Heart left ventricle (tissue), 16 donors: ENCODE results near the gene VWA3B. TPM values are rescaled to one million over a fixed set of nuclear protein-coding genes. Genes with fewer than 3 reads are reported as not detected.
A peak's percentile ranks its signal among the peaks of the same experiment; 100 is the strongest.

Experiments used
- ATAC-seq, 4 donors: fragments of 200-7000 bp; cut with Tn5 transposase; one replicate each; pipeline ENCODE4 v1.9.1; 2020 to 2022; ENCODE audit warnings: moderate library complexity in 4 of 4, mild to moderate bottlenecking in 3 of 4, moderate number of reproducible peaks in 1 of 4
- DNase-seq, 5 donors: peaks; one replicate each; pipeline ENCODE4 v3.0.0-alpha.2; 2020
- H3K27ac ChIP-seq, 12 donors: fragments of 200-600 bp; sonication (generic) in 4 of 12; one replicate each; pipeline versions ENCODE4 v1.5.0 to v1.8.0; 2016 to 2022; ENCODE audit warnings: mild to moderate bottlenecking in 2 of 12
- H3K27me3 ChIP-seq, 9 donors: fragments of 200-600 bp; sonication (generic) in 2 of 9; one replicate each; pipeline versions ENCODE4 v1.5.1 to v1.8.0; 2016 to 2022; ENCODE audit warnings: mild to moderate bottlenecking in 3 of 9
- H3K36me3 ChIP-seq, 9 donors: fragments of 200-600 bp; sonication (generic) in 2 of 9; one replicate each; pipeline versions ENCODE4 v1.5.0 to v1.8.0; 2018 to 2022; ENCODE audit warnings: mild to moderate bottlenecking in 2 of 9
- H3K4me1 ChIP-seq, 12 donors: fragments of 200-600 bp; sonication (generic) in 4 of 12; one replicate each; pipeline versions ENCODE4 v1.5.0 to v1.8.0; 2016 to 2022; ENCODE audit warnings: mild to moderate bottlenecking in 3 of 12
- H3K4me3 ChIP-seq, 12 donors: fragments of 200-600 bp; sonication (generic) in 4 of 12; one replicate each; pipeline versions ENCODE4 v1.5.0 to v1.8.0; 2017 to 2022; ENCODE audit warnings: mild to moderate bottlenecking in 9 of 12, moderate library complexity in 4 of 12
- H3K9me3 ChIP-seq, 12 donors: fragments of 200-600 bp; sonication (generic) in 4 of 12; one replicate each; pipeline versions ENCODE4 v1.5.0 to v1.8.0; 2016 to 2022; ENCODE audit warnings: mild to moderate bottlenecking in 1 of 12
- POLR2A ChIP-seq, 2 donors: fragments of 450-650 bp; IDR thresholded peaks; one replicate each; pipeline ENCODE4 v1.6.1; 2017; ENCODE audit warnings: antibody characterized with exemption in 2 of 2, mild to moderate bottlenecking in 2 of 2, moderate library complexity in 2 of 2
- WGBS, 4 donors: extraction: QIAGEN DNeasy Blood & Tissue Kit in 2 of 4; methylation state at CpG; one replicate each; pipeline versions ENCODE4 v1.1.5 to v1.1.7; 2013 to 2018; 5-methylcytosine and 5-hydroxymethylcytosine counted together
- intact Hi-C, 10 donors: fragments of 100-400 bp; cut with DNase I; formaldehyde crosslinking; loops; one replicate each; pipeline versions ENCODE4 v1.11.1 to v1.14.2; 2022
- polyA plus RNA-seq, 2 donors: library from polyadenylated mRNA; stranded (reverse); fragments of 200-250 nt; gene quantifications; one replicate each; pipeline ENCODE4 v1.2.3, GENCODE V29; 2013
- total RNA-seq, 9 donors: library from RNA; depleted of rRNA in 2 of 9; stranded (reverse); fragments of >200 nt in 2 of 9; fragmentation: NEBNext Ultra II Directional in 3 of 9; extraction: Animal tissue kit (Norgen Biotek cat#: 25700) in 3 of 9; gene quantifications; one replicate each; pipeline versions ENCODE4 v1.1.0 to v1.2.4, GENCODE V29; 2016 to 2023
- TF ChIP-seq, protein P1 (sequence below), 12 donors: fragments of 200-600 bp; sonication (generic) in 4 of 12; IDR thresholded peaks; one replicate each; pipeline versions ENCODE4 v1.5.0 to v1.8.0; 2018 to 2022; ENCODE audit warnings: antibody characterized with exemption in 12 of 12, mild to moderate bottlenecking in 5 of 12
- donor health status: ischemic (EF 13 %, LVEDD 7.1; RV severe dilation, severe dysfunction).
- donor health status: healthy with polysubstance abuse.
- donor health status: DM: no; HTN: yes; CAD: no.
- donor health status: DM: no; HTN: no; CAD: no.
- donor health status: ischemic (EF 25% LVEDD 6.9; RV normal size, moderate dysfunction).
- donor health status: ischemic (EF 25% LVEDD 5.7; RV mildly dilated, moderate dysfunction).
- donor health status: healthy.
- donor health status: DM: yes; HTN: yes; CAD: no.
- donor health status: ischemic (EF 35%, LVEDD 5.7; RV mildly dilated, moderate dysfunction).
- donor health status: nonischemic (EF 11% LVEDD 7.7; RV severe dilation, severe dysfunction).
- donor health status: DM: yes; HTN: yes; CAD: no.
- donor health status: PGD.
- donor health status: ischemic (EF 29% LVEDD 5.4; RV normal size, mild dysfunction).
- donor health status: nonischemic (EF 23%, LVEDD 6.1; RV moderate dilation, normal function).

Gene VWA3B
- total and polyA plus RNA-seq, 11 donors = 0.11 to 0.61 (median 0.24) TPM; not detected in 1

DNA sequence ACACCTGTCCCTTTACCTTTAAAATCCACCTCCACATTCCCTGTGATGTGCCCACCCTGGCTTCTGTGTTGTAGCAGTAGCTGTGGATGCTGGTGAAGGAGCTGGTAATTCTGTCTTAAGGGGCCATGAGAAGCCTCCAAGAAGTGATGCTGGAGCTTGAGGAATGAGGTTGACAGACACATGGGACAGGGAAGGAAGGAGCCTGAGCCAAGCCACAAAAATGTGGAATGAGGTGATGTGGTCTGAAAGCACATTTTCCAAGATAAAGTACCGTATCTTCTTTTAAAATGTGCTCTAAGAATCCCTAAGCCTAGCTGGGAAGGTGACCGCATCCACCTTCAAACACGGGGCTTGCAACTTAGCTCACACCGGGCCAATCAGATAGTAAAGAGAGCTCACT is 31.2 kb downstream of the VWA3B start:
- no peak for ATAC-seq
- Histone ChIP-seq H3K27me3 (peaks cover 0 to 3% (median 0%) of the 10 kb centered on the region in 9 donors), H3K4me1 (peaks cover 0 to 7% (median 0%) of the 10 kb centered on the region in 12 donors), H3K4me3 (no peak overlapping the region), H3K9me3 (peaks cover 0 to 7% (median 0%) of the 10 kb centered on the region in 12 donors), H3K36me3 (no peaks in the 10 kb centered on the region), H3K27ac (no peak overlapping the region)
- DNase-seq = no peak
- intact Hi-C loops = no loop called here
- TF ChIP-seq POLR2A (IDR thresholded peaks at IDR 0.05) = no peak
- TF ChIP-seq, protein P1, sequence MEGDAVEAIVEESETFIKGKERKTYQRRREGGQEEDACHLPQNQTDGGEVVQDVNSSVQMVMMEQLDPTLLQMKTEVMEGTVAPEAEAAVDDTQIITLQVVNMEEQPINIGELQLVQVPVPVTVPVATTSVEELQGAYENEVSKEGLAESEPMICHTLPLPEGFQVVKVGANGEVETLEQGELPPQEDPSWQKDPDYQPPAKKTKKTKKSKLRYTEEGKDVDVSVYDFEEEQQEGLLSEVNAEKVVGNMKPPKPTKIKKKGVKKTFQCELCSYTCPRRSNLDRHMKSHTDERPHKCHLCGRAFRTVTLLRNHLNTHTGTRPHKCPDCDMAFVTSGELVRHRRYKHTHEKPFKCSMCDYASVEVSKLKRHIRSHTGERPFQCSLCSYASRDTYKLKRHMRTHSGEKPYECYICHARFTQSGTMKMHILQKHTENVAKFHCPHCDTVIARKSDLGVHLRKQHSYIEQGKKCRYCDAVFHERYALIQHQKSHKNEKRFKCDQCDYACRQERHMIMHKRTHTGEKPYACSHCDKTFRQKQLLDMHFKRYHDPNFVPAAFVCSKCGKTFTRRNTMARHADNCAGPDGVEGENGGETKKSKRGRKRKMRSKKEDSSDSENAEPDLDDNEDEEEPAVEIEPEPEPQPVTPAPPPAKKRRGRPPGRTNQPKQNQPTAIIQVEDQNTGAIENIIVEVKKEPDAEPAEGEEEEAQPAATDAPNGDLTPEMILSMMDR (IDR thresholded peaks at IDR 0.05) = no peak
- WGBS, 4 donors = 77 to 89% (median 82%) methylated on average over 4 of the region's 4 CpGs

DNA sequence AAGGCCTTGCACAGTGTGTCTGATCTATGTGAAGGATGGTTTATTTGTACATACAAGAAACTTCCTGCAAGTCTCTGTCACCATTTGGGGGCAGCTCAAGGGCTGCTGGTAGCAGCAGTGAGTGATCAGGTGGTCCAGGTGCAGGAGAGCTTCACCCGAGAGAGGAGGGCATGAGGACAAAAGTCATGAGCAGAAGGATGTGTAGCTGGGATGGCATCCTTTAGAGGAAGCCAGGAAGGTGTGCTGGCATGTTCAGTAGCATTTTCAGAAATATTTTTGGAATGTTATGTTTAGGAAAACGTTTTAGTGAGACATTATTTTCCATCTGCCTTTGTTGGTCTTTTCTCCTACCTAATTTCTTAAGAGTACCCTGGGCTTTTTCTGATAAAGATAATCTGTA is 31.9 kb downstream of the VWA3B start:
- Histone ChIP-seq H3K27me3 (peaks cover 0 to 3% (median 0%) of the 10 kb centered on the region in 9 donors), H3K9me3 (peaks cover 0 to 2% (median 0%) of the 10 kb centered on the region in 12 donors), H3K4me3 (no peak overlapping the region), H3K4me1 (peaks cover 0 to 7% (median 0%) of the 10 kb centered on the region in 12 donors), H3K36me3 (no peaks in the 10 kb centered on the region), H3K27ac (no peak overlapping the region)
- TF ChIP-seq, protein P1 (IDR thresholded peaks at IDR 0.05) = no peak
- TF ChIP-seq POLR2A (IDR thresholded peaks at IDR 0.05) = no peak
- DNase-seq (no peak), ATAC-seq (no peak)
- WGBS, 4 donors = 45 to 53% (median 46%) methylated on average over 2 of the region's 2 CpGs
- intact Hi-C loops = no loop called here

DNA sequence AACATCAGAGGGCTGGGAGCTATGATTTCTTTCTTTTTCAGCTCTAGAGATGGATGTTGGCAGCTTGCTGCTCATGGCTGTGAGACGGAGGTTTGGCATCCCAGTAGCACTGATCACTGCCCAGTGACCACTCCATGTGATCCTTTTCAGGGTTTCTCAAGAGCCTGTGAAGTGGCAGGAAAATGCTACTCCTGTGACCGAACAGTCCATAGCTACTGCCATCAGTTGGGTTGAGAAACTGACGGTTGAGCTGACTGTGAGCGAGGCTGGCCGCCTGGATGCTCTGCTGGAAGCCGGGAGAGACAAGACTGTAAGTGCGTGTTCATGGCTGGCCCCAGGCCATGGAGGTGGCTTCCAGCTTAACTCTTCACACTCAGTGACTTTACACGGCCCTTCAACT is 34.2 kb downstream of the VWA3B start:
- DNase-seq (no peak), ATAC-seq (peak in 3 of 4 donors; percentile 9 to 51 (median 28))
- TF ChIP-seq, protein P1 (IDR thresholded peaks at IDR 0.05) = no peak
- no peak for TF ChIP-seq POLR2A (IDR thresholded peaks at IDR 0.05)
- WGBS, 4 donors = 55 to 71% (median 65%) methylated on average over 7 to 8 of the region's 8 CpGs
- intact Hi-C loops = no loop called here
- peaks cover 0 to 9% (median 0%) of the 10 kb centered on the region in 12 donors for H3K4me1 ChIP-seq
- H3K27me3 ChIP-seq = no peaks in the 10 kb centered on the region
- H3K36me3 ChIP-seq = no peaks in the 10 kb centered on the region
- H3K27ac ChIP-seq = no peak overlapping the region
- H3K9me3 ChIP-seq = no peaks in the 10 kb centered on the region
- no peak overlapping the region for H3K4me3 ChIP-seq

DNA sequence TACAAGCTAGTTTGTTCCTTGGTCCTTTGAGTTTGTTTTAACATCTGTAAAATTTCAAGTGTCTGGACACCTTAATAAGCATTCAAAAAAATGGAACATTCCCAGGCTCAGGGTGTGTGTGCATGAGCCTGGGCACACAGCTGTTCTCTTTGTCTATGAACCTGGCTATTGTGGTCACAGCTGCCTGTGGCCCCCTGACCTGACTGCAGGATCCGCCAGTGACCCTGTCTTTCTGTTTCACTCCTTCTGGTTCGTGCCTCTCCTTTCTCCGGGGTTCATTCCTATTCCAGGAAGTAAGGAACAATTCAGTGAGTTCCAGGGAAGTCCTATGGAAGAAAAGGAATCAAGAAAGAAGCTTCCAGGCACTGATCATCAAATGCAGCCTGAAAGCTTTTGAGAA is 35.6 kb downstream of the VWA3B start:
- 59 to 72% (median 63%) methylated on average over 3 of the region's 3 CpGs for WGBS, 4 donors
- Histone ChIP-seq H3K27me3 (no peaks in the 10 kb centered on the region), H3K27ac (no peak overlapping the region), H3K36me3 (no peaks in the 10 kb centered on the region), H3K4me3 (no peak overlapping the region), H3K4me1 (peaks cover 0 to 19% (median 0%) of the 10 kb centered on the region in 12 donors), H3K9me3 (no peaks in the 10 kb centered on the region)
- intact Hi-C loops = no loop called here
- no peak for DNase-seq
- TF ChIP-seq, protein P1 (IDR thresholded peaks at IDR 0.05) = no peak
- no peak for TF ChIP-seq POLR2A (IDR thresholded peaks at IDR 0.05)
- no peak for ATAC-seq
